HCT116 (cell line): Measurements from ENCODE around the gene SP140L.

Source experiments
- CTCF ChIP-seq, 3 experiments: fragments of 200-600 bp in 1 of 3; sonication (generic) in 1 of 3; IDR thresholded peaks in 2 of 3; conservative IDR thresholded peaks in 1 of 3; 2 replicates each; pipeline ENCODE4 v1.5.1; 2012 to 2017; ENCODE audit warnings: low read depth in 2 of 3, low read length in 2 of 3, antibody characterized with exemption in 1 of 3, borderline replicate concordance in 1 of 3, control low read depth in 1 of 3, mild to moderate bottlenecking in 1 of 3, mixed read lengths in 1 of 3, mixed run types in 1 of 3, moderate library complexity in 1 of 3; ENCODE audit not compliant: insufficient read depth in 1 of 3
- EGR1 ChIP-seq: IDR thresholded peaks from 2 replicates; pipeline ENCODE4 v1.6.1; 2012; ENCODE audit warnings: low read depth
- EZH2 ChIP-seq: fragments of 200-600 bp; sonication (generic); IDR thresholded peaks from 2 replicates; pipeline ENCODE4 v1.6.1; 2017; ENCODE audit warnings: antibody characterized with exemption, mixed run types
- EZH2phosphoT487 ChIP-seq: fragments of 200-600 bp; IDR thresholded peaks from 2 replicates; pipeline ENCODE4 v1.6.1; 2018; ENCODE audit warnings: antibody characterized with exemption, borderline replicate concordance
- JUND ChIP-seq: IDR thresholded peaks from 2 replicates; pipeline ENCODE4 v1.6.1; 2012
- POLR2A ChIP-seq: IDR thresholded peaks from 2 replicates; pipeline ENCODE4 v1.7.0; 2011; ENCODE audit warnings: borderline replicate concordance; ENCODE audit not compliant: insufficient read depth, insufficient read length; ENCODE audit errors: extremely low read depth
- POLR2AphosphoS5 ChIP-seq: IDR thresholded peaks from 2 replicates; pipeline ENCODE4 v1.6.1; 2011; ENCODE audit warnings: mild to moderate bottlenecking, low read depth, low read length, moderate library complexity
- RAD21 ChIP-seq: IDR thresholded peaks from 2 replicates; pipeline ENCODE4 v1.6.1; 2012; ENCODE audit warnings: low read depth, mild to moderate bottlenecking
- SRF ChIP-seq: IDR thresholded peaks from 2 replicates; pipeline ENCODE4 v1.6.1; 2012; ENCODE audit warnings: low read depth
- YY1 ChIP-seq: IDR thresholded peaks from 2 replicates; pipeline ENCODE4 v1.6.1; 2011; ENCODE audit warnings: low read length, low read depth, moderate library complexity, mild to moderate bottlenecking; ENCODE audit not compliant: insufficient replicate concordance; ENCODE audit errors: extremely low read depth
- TF ChIP-seq, protein P1 (sequence below): IDR thresholded peaks from 2 replicates; pipeline ENCODE4 v1.6.1; 2012
- TF ChIP-seq, protein P2 (sequence below): IDR thresholded peaks from 2 replicates; pipeline ENCODE4 v1.6.1; 2011; ENCODE audit warnings: mild to moderate bottlenecking, low read length, moderate library complexity; ENCODE audit not compliant: insufficient replicate concordance; ENCODE audit errors: extremely low read depth

GRCh38 chr2:230422149-230422548, 95.2 kb downstream of the SP140L start:
- no peak for TF ChIP-seq JUND
- TF ChIP-seq POLR2A = no peak
- TF ChIP-seq RAD21 = 0 out of 2 replicates have a peak, but pooled peaks have one; percentile 9
- TF ChIP-seq CTCF (IDR thresholded peaks at IDR 0.05 in 2 of 3, conservative IDR thresholded peaks at IDR 0.05 in 1 of 3; ENCODE audit: borderline replicate concordance in 1 of 3, insufficient read depth in 1 of 3, low read depth in 2 of 3, low read length in 2 of 3) = peak in 2 of 3 experiments; percentile 19 to 35; a peak in 2 of 6 replicates
- no peak for TF ChIP-seq EZH2phosphoT487
- TF ChIP-seq EZH2 = no peak
- TF ChIP-seq, protein P1, sequence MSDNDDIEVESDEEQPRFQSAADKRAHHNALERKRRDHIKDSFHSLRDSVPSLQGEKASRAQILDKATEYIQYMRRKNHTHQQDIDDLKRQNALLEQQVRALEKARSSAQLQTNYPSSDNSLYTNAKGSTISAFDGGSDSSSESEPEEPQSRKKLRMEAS = no peak
- no peak for TF ChIP-seq EGR1
- TF ChIP-seq YY1 = no peak
- TF ChIP-seq POLR2AphosphoS5 = no peak
- no peak for TF ChIP-seq SRF
- TF ChIP-seq, protein P2, sequence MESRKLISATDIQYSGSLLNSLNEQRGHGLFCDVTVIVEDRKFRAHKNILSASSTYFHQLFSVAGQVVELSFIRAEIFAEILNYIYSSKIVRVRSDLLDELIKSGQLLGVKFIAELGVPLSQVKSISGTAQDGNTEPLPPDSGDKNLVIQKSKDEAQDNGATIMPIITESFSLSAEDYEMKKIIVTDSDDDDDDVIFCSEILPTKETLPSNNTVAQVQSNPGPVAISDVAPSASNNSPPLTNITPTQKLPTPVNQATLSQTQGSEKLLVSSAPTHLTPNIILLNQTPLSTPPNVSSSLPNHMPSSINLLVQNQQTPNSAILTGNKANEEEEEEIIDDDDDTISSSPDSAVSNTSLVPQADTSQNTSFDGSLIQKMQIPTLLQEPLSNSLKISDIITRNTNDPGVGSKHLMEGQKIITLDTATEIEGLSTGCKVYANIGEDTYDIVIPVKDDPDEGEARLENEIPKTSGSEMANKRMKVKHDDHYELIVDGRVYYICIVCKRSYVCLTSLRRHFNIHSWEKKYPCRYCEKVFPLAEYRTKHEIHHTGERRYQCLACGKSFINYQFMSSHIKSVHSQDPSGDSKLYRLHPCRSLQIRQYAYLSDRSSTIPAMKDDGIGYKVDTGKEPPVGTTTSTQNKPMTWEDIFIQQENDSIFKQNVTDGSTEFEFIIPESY = no peak
